Measurements from ENCODE around the gene PARL.

GRCh38 chr3:183829466-183829865 is 55.2 kb downstream of the PARL start:
- no peak for TF ChIP-seq CTCF (IDR thresholded peaks at IDR 0.05)
- TF ChIP-seq POLR2A (IDR thresholded peaks at IDR 0.05): no peak
